NCI-H226 (cell line): ENCODE results near the gene OR5AR1.
"Not testable (repeated sequence)": the region's sequence is repeated elsewhere in the genome, so short reads cannot be mapped to it uniquely, and the experiment has no call there.

Source experiments
- DNase-seq: peaks from one replicate; pipeline ENCODE4 v3.0.0-alpha.2; 2015

The OR5AR1 gene

DNA sequence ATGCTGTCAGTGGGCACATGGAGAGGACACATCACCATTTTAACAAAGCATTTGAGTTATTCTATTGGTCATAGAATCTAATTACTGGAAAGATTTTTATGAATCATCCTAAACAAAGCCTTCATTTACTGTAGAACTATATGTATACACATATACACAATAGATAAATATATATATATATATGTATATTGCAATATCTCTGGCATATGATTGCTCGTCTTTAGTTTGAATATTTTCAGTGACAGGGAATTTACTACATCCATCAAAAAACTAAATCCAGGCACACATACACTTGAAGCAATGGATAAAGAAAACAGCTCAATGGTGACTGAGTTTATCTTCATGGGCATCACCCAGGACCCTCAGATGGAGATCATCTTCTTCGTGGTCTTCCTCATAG is at the start of gene OR5AR1:
OR5AR1 (plus strand) TSS at position 301 of the 400 bp plus-strand sequence; CDS start at position 301, 0 bp downstream.
- DNase-seq, result no peak

DNA sequence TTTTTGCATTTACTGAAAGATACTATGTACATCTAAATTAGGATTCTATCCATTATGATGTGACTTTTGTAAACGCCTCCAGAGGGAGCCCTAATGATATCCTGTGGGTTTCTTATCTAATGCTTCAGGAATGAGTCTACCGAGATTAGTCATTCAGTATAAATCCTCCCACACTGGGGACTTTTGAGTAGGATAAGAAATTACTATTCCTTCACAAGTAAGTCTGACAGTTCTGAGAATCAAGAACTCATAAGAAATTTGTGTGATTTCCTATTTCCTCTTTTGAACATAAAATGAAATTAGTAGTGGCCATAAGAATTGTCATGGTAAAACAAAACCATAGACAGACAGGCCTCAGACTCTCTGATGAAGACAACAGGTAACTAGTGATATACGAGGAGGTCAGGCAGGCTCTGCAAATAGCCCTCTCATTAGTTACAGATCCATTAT is 38.8 kb upstream of the OR5AR1 start:
- peak; percentile 26 for DNase-seq

GRCh38 chr11:56625946-56626345 is 37.5 kb upstream of the OR5AR1 start:
- DNase-seq, result no peak

GRCh38 chr11:56632329-56632728 is 31.2 kb upstream of the OR5AR1 start:
- no peak for DNase-seq

- no peak for DNase-seq
These were observed 26.6 kb upstream of the OR5AR1 start for GRCh38 chr11:56636861-56637260.

GRCh38 chr11:56637500-56637899 is 26.0 kb upstream of the OR5AR1 start:
- DNase-seq, result no peak

DNA sequence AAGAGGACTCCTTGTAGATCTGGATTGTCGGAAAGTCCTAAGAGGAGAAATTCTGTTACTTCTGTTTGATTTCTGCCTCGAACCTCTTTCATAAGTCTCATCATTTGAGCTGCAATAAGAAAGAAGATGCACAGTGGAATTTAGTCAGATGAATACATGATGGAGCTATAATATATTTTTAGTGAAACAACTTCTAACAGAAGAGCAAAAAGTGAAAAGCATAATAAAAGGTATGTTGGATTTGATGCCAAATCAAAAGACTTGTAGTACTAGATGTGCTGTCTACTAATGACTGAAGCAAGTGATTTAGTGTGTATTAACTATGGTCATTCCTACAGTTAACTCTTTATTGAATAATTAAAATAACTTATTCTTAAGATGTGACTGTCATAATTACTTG is 21.1 kb upstream of the OR5AR1 start, which contains the start of gene OR5AP2:
OR5AP2 (minus strand) TSS at position 101 of the 400 bp plus-strand sequence; CDS start at position 101, 0 bp downstream.
- DNase-seq, result no peak

GRCh38 chr11:56659755-56660154 is 3.7 kb upstream of the OR5AR1 start:
- no peak for DNase-seq

- DNase-seq, result no peak
These were observed 7.5 kb downstream of the OR5AR1 start for GRCh38 chr11:56670984-56671383.

DNA sequence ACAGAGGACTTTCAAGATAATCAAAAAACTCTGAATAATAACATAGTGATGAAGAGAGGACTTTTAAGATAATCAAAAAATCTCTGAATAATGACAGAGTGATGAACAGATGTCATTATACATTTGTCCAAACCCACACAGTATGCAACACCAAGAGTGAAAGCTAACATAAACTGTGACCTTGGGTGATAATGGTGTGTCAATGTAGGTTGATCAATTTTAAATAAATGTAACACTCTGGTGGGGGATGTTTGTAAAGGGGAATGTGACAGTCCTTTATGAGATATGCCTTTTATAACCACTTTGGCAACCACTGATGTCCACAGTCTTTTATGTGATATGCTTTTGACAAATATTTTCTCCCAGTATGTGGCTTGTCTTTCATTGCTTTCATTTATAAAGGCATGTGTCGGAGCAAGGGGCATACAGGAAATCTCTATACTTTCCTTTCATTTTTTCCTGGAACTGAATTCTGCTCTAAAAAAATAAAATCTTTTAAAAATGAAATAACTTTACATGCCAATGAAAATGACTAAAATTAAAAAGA is 25.1 kb downstream of the OR5AR1 start:
- no peak for DNase-seq

GRCh38 chr11:56691179-56691578 is 27.7 kb downstream of the OR5AR1 start:
- not testable (repeated sequence) for DNase-seq

DNA sequence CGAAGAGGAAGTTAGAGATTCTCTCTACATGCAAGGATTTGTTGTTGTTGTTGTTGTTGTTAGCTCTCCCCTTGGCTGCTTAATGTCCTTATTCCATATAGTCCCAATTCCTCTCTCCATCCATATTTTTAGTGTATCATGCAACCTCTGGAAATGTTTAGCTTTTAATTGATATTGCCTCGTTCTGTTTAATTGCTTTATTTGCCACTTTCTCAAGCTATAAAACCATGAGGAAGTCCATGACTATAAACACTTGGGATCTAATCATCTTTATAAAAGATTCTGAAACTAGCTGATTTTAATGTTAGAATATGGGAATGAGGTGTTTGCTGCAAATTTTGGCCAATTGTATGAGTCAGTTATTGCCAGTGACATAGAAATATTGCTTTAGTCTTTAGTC is 29.9 kb downstream of the OR5AR1 start:
- no peak for DNase-seq

DNA sequence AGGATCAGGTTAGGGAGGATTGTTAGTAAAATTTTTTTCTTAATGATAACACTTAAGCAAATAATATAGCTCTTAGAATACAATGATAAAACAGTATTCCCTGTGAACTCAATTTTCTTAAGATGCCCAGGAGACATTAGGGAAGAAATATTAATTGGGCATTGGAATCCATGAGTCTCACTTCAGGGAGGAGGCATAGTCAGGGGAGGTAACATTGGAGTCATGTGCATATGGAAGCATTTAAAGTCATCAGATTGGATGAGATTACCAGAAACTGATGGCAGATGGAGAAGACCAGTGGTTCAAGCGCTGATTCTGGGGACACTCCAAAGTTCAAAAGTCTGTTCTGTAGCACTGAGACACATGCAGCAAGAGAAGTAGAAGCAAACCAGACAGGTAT is 35.3 kb downstream of the OR5AR1 start, which contains the start of gene OR9G1:
OR9G1 (plus strand) TSS at position 301 of the 400 bp plus-strand sequence. CDS start 1,293 bp downstream, outside the sequence.
- DNase-seq, result no peak

DNA sequence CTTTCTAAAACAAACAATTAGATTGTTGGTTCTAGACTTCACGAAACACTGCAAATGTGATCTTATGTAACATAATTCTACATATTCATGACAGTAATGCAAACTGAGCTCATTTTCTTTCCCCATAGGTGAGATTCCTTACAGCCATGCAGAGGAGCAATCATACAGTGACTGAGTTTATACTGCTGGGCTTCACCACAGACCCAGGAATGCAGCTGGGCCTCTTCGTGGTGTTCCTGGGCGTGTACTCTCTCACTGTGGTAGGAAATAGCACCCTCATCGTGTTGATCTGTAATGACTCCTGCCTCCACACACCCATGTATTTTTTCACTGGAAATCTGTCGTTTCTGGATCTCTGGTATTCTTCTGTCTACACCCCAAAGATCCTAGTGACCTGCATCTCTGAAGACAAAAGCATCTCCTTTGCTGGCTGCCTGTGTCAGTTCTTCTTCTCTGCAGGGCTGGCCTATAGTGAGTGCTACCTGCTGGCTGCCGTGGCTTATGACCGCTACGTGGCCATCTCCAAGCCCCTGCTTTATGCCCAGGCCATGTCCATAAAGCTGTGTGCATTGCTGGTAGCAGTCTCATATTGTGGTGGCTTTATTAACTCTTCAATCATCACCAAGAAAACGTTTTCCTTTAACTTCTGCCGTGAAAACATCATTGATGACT is 36.9 kb downstream of the OR5AR1 start:
- no peak for DNase-seq

DNA sequence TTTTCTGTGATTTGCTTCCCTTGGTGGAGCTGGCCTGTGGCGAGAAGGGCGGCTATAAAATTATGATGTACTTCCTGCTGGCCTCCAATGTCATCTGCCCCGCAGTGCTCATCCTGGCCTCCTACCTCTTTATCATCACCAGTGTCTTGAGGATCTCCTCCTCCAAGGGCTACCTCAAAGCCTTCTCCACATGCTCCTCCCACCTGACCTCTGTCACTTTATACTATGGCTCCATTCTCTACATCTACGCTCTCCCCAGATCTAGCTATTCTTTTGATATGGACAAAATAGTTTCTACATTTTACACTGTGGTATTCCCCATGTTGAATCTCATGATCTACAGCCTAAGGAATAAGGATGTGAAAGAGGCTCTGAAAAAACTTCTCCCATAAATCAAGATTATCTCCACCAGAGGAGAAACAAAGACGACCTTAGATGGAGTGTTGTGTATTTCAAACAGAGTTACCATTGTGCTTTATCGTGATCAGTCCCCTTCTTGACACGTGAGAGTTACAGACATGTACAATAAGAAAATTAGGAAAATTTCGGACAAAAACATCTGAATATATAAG is 37.5 kb downstream of the OR5AR1 start:
- no peak for DNase-seq

DNA sequence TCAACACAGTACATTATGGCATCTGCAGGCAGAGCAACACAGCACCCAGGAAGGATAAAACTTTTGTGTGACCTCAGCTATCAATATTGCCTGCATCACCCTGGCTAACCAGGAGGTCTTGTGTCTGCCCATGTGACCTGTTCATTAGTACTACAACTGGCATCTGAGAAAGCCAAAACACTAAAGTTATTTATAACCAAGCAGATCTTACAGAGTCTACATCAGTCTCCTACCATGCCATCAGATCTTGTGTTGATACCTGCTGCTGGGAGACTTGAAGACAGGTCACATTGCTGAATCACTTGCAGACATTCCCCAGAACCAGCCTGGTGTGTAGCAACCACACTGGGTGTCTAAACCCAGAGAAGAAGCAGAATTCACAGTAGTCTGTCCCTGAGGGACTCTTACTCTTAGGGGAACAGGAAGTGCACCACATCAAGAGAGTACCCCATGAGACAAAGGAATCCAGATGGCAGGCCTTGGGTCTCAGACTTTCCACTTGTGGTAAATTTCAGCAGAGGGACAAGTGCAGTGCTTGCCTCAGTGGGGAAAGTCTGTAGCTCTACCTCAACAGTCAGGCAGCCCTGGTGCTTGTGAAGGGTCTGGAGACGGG is 42.4 kb downstream of the OR5AR1 start:
- no peak for DNase-seq

DNA sequence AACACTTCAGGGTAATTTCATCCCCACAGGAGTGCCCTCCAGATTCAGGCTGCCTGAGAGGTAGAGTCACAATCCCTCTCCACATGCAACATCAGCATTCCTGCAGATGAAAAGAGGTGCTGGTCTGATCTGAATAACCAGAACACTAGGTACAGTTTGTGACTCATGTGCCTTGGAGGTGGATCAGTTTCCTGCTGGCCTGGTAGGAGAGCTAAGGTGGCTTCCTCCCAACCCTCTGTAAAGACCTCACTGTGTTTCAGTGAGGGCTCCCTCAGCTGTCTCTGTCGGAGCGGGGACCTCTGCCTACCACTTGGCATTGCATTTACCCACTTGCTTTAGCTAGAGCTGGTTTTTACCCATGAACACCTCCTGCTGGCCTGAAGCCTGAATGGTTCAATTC is 43.0 kb downstream of the OR5AR1 start:
- DNase-seq, result no peak

DNA sequence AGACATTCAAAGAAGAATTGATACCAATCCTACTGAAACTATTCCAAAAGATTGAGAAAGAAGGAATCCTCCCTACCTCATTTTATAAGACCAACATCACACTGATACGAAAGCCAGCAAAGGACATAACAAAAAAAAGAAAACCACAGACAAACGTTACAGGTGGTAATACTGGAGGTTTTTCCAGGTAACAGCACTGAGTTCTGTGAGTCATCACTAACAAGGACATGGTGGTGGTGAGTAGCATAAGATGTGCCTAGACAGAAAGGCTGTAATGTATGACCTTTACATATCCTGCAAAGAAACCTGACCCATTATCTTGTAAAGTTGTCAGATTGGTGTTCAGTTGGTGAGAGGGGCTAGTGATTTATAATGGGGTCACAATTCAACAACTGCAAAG is 50.7 kb downstream of the OR5AR1 start:
- no peak for DNase-seq
